Esophagus squamous epithelium (tissue), 4 donors: ENCODE measurements around the gene TMTC2.

Experiments
- CTCF ChIP-seq, 6 experiments: fragments of 450-650 bp in 4 of 6; fragments of 200-600 bp in 2 of 6; sonication (generic) in 2 of 6; IDR thresholded peaks; one replicate each; pipeline ENCODE4 v1.5.1; 2016 to 2019; ENCODE audit warnings: antibody characterized with exemption in 6 of 6, mild to moderate bottlenecking in 4 of 6, moderate library complexity in 4 of 6
- POLR2A ChIP-seq, 4 donors: fragments of 450-650 bp; IDR thresholded peaks; one replicate each; pipeline ENCODE4 v1.6.1; 2017; ENCODE audit warnings: antibody characterized with exemption in 4 of 4, mild to moderate bottlenecking in 4 of 4, moderate library complexity in 3 of 4

GRCh38 chr12:82926630-82927029 lies 239.9 kb downstream of the TMTC2 start:
- no peak for TF ChIP-seq CTCF (IDR thresholded peaks at IDR 0.05)
- TF ChIP-seq POLR2A (IDR thresholded peaks at IDR 0.05), result no peak
